ENCODE data around the gene MT3.

MT3 gene

GRCh38 chr16:56625140-56625942 lies 36.0 kb downstream of the MT3 start, which contains the start of gene MT1E:
MT1E (plus strand) TSS chr16:56625781; CDS start chr16:56625852, 71 bp downstream.
- DNase-seq (ENCODE audit: low read depth): peak; percentile 76
- H3K4me3 ChIP-seq (ENCODE audit: low read length): peak within 1 kb of the TSS; percentile 92
- no peaks in the 10 kb centered on the region for H3K36me3 ChIP-seq (ENCODE audit: control insufficient read depth, insufficient read depth, low read length, severe bottlenecking)
- H3K4me1 ChIP-seq (ENCODE audit: control insufficient read depth, insufficient read depth, low read length): peaks cover 22% of the 10 kb centered on the region
- H3K9ac ChIP-seq (ENCODE audit: low read length): peak within 1 kb of the TSS; percentile 98
- no peaks in the 10 kb centered on the region for H3K27me3 ChIP-seq (replicated peaks; ENCODE audit: control insufficient read depth, insufficient read depth, low read length)
- H3K9me3 ChIP-seq (ENCODE audit: control insufficient read depth, low read length): no peaks in the 10 kb centered on the region

- peaks cover 22% of the 10 kb centered on the region for H3K4me1 ChIP-seq (ENCODE audit: control insufficient read depth, insufficient read depth, low read length)
- peak overlapping the region; percentile 92 for H3K4me3 ChIP-seq (ENCODE audit: low read length)
- H3K27me3 ChIP-seq (replicated peaks; ENCODE audit: control insufficient read depth, insufficient read depth, low read length): no peaks in the 10 kb centered on the region
- no peaks in the 10 kb centered on the region for H3K9me3 ChIP-seq (ENCODE audit: control insufficient read depth, low read length)
- peak overlapping the region; percentile 98 for H3K9ac ChIP-seq (ENCODE audit: low read length)
- no peaks in the 10 kb centered on the region for H3K36me3 ChIP-seq (ENCODE audit: control insufficient read depth, insufficient read depth, low read length, severe bottlenecking)
- DNase-seq (ENCODE audit: low read depth): peak; percentile 49
These were observed 36.8 kb downstream of the MT3 start for GRCh38 chr16:56625943-56626654.

- no peaks in the 10 kb centered on the region for H3K27me3 ChIP-seq (replicated peaks; ENCODE audit: control insufficient read depth, insufficient read depth, low read length)
These were observed 37.4 kb downstream of the MT3 start for GRCh38 chr16:56626685-56627084.

GRCh38 chr16:56628486-56629350 lies 39.4 kb downstream of the MT3 start:
- Histone ChIP-seq H3K27me3 (replicated peaks; ENCODE audit: control insufficient read depth, insufficient read depth, low read length) (no peaks in the 10 kb centered on the region), H3K4me1 (ENCODE audit: control insufficient read depth, insufficient read depth, low read length) (peaks cover 29% of the 10 kb centered on the region)
- no peak for DNase-seq (ENCODE audit: low read depth)

More at GRCh38 chr16:56626685-56627084, 37.4 kb downstream of the MT3 start:
- Histone ChIP-seq H3K36me3 (ENCODE audit: control insufficient read depth, insufficient read depth, low read length, severe bottlenecking) (no peaks in the 10 kb centered on the region), H3K9ac (ENCODE audit: low read length) (peak overlapping the region; percentile 98), H3K4me1 (ENCODE audit: control insufficient read depth, insufficient read depth, low read length) (peaks cover 22% of the 10 kb centered on the region), H3K4me3 (ENCODE audit: low read length) (peak overlapping the region; percentile 92), H3K9me3 (ENCODE audit: control insufficient read depth, low read length) (no peaks in the 10 kb centered on the region)
- DNase-seq (ENCODE audit: low read depth): no peak

GRCh38 chr16:56629531-56629930 lies 40.2 kb downstream of the MT3 start:
- Histone ChIP-seq H3K27me3 (replicated peaks; ENCODE audit: control insufficient read depth, insufficient read depth, low read length) (no peaks in the 10 kb centered on the region), H3K9me3 (ENCODE audit: control insufficient read depth, low read length) (no peaks in the 10 kb centered on the region), H3K9ac (ENCODE audit: low read length) (no peak overlapping the region), H3K4me1 (ENCODE audit: control insufficient read depth, insufficient read depth, low read length) (peaks cover 29% of the 10 kb centered on the region), H3K4me3 (ENCODE audit: low read length) (no peak overlapping the region), H3K36me3 (ENCODE audit: control insufficient read depth, insufficient read depth, low read length, severe bottlenecking) (no peaks in the 10 kb centered on the region)
- DNase-seq (ENCODE audit: low read depth): no peak

More at GRCh38 chr16:56628486-56629350, 39.4 kb downstream of the MT3 start:
- H3K9me3 ChIP-seq (ENCODE audit: control insufficient read depth, low read length): no peaks in the 10 kb centered on the region
- no peak overlapping the region for H3K4me3 ChIP-seq (ENCODE audit: low read length)
- no peaks in the 10 kb centered on the region for H3K36me3 ChIP-seq (ENCODE audit: control insufficient read depth, insufficient read depth, low read length, severe bottlenecking)
- H3K9ac ChIP-seq (ENCODE audit: low read length): no peak overlapping the region

GRCh38 chr16:56630134-56630533 lies 40.8 kb downstream of the MT3 start:
- Histone ChIP-seq H3K36me3 (ENCODE audit: control insufficient read depth, insufficient read depth, low read length, severe bottlenecking) (no peaks in the 10 kb centered on the region), H3K27me3 (replicated peaks; ENCODE audit: control insufficient read depth, insufficient read depth, low read length) (no peaks in the 10 kb centered on the region), H3K9ac (ENCODE audit: low read length) (no peak overlapping the region), H3K9me3 (ENCODE audit: control insufficient read depth, low read length) (no peaks in the 10 kb centered on the region), H3K4me1 (ENCODE audit: control insufficient read depth, insufficient read depth, low read length) (peaks cover 23% of the 10 kb centered on the region), H3K4me3 (ENCODE audit: low read length) (no peak overlapping the region)
- no peak for DNase-seq (ENCODE audit: low read depth)

GRCh38 chr16:56631197-56631596 lies 41.9 kb downstream of the MT3 start:
- Histone ChIP-seq H3K36me3 (ENCODE audit: control insufficient read depth, insufficient read depth, low read length, severe bottlenecking) (no peaks in the 10 kb centered on the region), H3K27me3 (replicated peaks; ENCODE audit: control insufficient read depth, insufficient read depth, low read length) (no peaks in the 10 kb centered on the region), H3K9me3 (ENCODE audit: control insufficient read depth, low read length) (no peaks in the 10 kb centered on the region), H3K9ac (ENCODE audit: low read length) (no peak overlapping the region), H3K4me3 (ENCODE audit: low read length) (no peak overlapping the region), H3K4me1 (ENCODE audit: control insufficient read depth, insufficient read depth, low read length) (peaks cover 17% of the 10 kb centered on the region)
- no peak for DNase-seq (ENCODE audit: low read depth)

GRCh38 chr16:56631832-56632155 lies 42.5 kb downstream of the MT3 start:
- peak overlapping the region; percentile 84 for H3K4me3 ChIP-seq (ENCODE audit: low read length)
- H3K36me3 ChIP-seq (ENCODE audit: control insufficient read depth, insufficient read depth, low read length, severe bottlenecking): no peaks in the 10 kb centered on the region
- no peaks in the 10 kb centered on the region for H3K27me3 ChIP-seq (replicated peaks; ENCODE audit: control insufficient read depth, insufficient read depth, low read length)
- peak overlapping the region; percentile 87 for H3K9ac ChIP-seq (ENCODE audit: low read length)
- no peak for DNase-seq (ENCODE audit: low read depth)
- H3K4me1 ChIP-seq (ENCODE audit: control insufficient read depth, insufficient read depth, low read length): peaks cover 11% of the 10 kb centered on the region
- H3K9me3 ChIP-seq (ENCODE audit: control insufficient read depth, low read length): no peaks in the 10 kb centered on the region

GRCh38 chr16:56632156-56632847 lies 43.0 kb downstream of the MT3 start, which contains the start of gene MT1M:
MT1M (plus strand) TSS chr16:56632659; CDS start chr16:56632732, 73 bp downstream.
- Histone ChIP-seq H3K36me3 (ENCODE audit: control insufficient read depth, insufficient read depth, low read length, severe bottlenecking) (no peaks in the 10 kb centered on the region), H3K9ac (ENCODE audit: low read length) (peak within 1 kb of the TSS; percentile 87), H3K4me3 (ENCODE audit: low read length) (peak within 1 kb of the TSS; percentile 84), H3K27me3 (replicated peaks; ENCODE audit: control insufficient read depth, insufficient read depth, low read length) (no peaks in the 10 kb centered on the region), H3K9me3 (ENCODE audit: control insufficient read depth, low read length) (no peaks in the 10 kb centered on the region), H3K4me1 (ENCODE audit: control insufficient read depth, insufficient read depth, low read length) (peaks cover 6% of the 10 kb centered on the region)
- no peak for DNase-seq (ENCODE audit: low read depth)

- H3K9me3 ChIP-seq (ENCODE audit: control insufficient read depth, low read length): no peaks in the 10 kb centered on the region
- no peaks in the 10 kb centered on the region for H3K27me3 ChIP-seq (replicated peaks; ENCODE audit: control insufficient read depth, insufficient read depth, low read length)
- H3K9ac ChIP-seq (ENCODE audit: low read length): peak overlapping the region; percentile 87
- H3K4me3 ChIP-seq (ENCODE audit: low read length): peak overlapping the region; percentile 84
- DNase-seq (ENCODE audit: low read depth): no peak
- H3K4me1 ChIP-seq (ENCODE audit: control insufficient read depth, insufficient read depth, low read length): peaks cover 9% of the 10 kb centered on the region
- no peaks in the 10 kb centered on the region for H3K36me3 ChIP-seq (ENCODE audit: control insufficient read depth, insufficient read depth, low read length, severe bottlenecking)
These were observed 43.6 kb downstream of the MT3 start for GRCh38 chr16:56632848-56633365.

Data from adipocyte (in vitro differentiated cells).